Stimulated activated CD8-positive, alpha-beta memory T cell treated with anti-CD3 and anti-CD28 coated beads, Interleukin-15, amount 100 ng/mL, for 48 hours (primary cell): Measurements from ENCODE around the gene FAM120A.

Experiments used
- DNase-seq, 2 donors: peaks; one replicate each; pipeline ENCODE4 v3.0.0-alpha.2; 2020; ENCODE audit warnings: low read depth in 2 of 2

Gene FAM120A

DNA sequence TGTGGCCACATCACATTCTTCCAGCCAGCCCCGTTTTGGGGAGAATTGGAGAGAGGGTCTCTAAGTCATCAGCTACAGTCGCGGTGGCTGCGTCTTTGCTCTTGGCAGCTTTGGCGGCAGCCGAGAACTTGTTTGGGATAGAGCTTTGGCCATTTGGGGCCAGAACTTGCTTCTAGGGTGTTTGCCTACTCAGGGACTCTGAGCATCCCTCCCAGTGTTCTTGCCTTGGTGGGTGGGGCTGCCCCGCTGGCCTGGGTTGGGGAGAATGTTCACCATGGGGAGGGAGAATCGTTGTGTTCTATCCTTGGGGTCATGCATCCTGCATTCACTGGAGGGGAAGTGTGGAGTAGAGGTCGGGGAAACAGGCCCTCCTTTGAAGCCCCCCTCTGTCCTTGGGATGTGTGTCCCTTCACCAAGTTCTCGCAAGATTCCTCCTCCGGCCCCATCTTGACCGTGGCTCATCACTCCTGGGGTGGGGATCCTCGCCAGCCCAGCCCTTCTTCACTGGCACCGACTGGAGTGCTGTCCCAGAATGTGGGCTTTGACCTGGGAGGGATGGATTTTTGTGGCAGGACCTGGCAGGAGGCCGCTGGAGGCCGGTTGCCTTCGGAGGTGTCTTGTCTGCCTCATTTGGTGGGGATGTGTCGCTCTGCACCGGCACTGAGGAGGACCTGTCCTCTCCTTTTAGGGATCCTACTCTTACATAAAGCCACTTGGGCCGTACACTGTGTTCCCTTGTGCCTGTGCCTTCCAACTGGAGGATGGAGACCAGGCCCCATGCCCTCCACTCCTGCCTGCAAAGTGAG lies 128.4 kb downstream of the FAM120A start:
- no peak for DNase-seq

DNA sequence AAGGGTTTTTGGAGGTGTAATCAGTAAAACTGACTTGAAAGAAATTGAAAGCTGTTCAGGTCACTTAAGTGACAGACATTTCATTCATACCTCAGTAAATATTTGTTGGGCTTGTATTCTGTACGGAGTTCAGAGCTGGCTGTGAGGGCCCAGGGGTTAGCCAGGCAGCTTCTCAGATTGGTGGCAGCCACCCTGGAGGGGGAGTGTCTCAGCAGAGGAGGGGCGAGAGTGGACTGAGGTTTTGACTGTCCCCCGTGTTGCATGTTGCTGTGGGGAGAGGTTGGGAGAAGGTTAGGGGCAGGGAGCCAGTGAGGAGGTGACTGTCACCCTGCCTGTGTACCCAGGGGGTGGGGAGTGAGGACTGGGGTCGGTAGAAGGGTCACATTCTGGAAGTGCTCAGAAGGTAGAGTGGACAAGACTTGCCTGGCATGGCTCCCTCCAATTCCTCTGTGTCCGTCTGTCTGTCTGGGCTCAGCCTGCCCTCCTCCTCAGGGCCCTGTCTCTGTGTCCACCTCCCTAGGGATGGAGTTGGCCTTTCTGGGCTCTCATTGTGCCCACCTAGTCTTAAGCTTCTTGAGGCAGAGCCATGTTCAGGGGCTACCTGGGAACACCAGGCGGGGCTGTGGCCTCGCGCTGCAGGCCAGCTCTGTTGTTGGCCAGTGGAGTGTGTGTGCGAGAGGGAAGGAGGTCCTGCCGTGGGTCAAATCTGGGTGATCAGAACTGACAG lies 129.3 kb downstream of the FAM120A start:
- no peak for DNase-seq

DNA sequence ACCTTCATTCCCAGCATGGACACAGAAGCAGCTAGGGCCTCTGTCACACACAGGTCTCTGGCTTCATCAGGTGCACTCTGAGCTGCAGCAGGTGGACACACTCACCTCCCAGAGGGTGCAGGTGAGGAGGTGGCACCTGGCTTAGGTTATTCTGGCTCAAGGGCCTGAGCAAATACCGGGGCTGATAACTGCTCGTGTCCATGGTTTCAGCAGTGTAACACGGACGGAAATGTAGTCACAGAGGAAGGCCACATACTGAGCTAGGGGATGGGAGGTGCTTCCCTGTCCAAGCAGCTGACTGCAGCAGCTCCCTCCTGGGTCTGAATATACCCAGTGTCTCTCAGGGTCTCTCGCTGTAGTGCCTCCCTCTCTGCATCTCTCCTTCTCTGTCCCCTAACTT lies 130.6 kb downstream of the FAM120A start:
- DNase-seq, result no peak

DNA sequence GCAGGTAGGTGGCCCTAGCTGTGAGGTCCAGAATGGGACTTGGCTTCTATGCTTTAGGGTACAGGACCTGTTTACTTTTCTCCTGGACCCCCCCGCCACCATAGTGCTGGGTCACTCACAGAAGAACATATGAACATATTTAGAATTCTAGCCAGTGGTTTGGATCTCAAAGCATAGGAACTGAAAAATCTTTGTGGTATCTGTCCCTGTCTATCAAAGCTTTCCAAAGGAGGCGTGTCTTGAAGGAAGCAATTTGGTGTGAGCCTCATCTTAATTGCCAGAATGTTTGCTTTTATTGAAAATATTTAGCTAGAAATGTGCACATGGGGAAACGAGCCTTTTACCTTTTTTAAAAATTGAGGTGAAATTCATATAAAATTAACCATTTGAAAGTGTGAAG lies 131.1 kb downstream of the FAM120A start:
- DNase-seq, result no peak

DNA sequence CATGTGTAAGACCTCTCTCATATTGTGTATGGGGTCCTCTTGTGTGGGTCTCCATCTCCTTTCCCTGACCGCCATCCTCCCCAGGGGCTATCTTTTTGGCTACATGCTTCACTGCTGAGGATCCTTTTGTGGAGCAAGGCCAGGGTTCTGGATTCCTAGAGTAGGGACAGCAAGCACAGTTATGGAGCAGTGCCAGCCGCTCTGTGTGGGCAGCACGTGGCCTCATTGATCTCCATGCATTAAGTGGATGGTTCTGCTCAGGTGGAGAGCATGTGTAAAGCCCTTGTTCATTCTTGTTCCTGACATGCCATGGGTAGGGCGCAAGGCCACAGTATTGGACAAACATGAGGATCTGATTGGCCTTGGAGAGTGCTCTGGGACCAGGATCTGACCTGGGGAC lies 133.8 kb downstream of the FAM120A start:
- DNase-seq, result no peak

DNA sequence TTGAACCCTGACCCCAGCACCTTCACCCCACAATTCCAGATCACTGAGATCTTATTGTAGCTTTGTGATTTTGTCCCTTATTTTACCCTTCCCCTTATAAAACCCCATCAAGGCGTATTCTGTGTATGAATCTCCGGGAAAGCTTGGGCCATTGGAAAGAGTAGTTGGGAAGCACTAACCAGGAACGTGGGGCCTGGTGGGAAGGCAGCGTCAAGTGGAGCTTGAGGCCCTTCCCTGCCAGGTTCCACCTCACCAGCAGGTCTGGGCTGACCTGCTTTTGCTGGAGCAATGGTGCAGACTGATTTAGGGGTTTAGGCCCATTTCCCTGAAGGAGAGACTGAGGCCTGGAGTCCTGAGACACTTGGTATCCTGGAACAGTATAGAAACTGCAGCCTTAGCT lies 134.2 kb downstream of the FAM120A start:
- no peak for DNase-seq

DNA sequence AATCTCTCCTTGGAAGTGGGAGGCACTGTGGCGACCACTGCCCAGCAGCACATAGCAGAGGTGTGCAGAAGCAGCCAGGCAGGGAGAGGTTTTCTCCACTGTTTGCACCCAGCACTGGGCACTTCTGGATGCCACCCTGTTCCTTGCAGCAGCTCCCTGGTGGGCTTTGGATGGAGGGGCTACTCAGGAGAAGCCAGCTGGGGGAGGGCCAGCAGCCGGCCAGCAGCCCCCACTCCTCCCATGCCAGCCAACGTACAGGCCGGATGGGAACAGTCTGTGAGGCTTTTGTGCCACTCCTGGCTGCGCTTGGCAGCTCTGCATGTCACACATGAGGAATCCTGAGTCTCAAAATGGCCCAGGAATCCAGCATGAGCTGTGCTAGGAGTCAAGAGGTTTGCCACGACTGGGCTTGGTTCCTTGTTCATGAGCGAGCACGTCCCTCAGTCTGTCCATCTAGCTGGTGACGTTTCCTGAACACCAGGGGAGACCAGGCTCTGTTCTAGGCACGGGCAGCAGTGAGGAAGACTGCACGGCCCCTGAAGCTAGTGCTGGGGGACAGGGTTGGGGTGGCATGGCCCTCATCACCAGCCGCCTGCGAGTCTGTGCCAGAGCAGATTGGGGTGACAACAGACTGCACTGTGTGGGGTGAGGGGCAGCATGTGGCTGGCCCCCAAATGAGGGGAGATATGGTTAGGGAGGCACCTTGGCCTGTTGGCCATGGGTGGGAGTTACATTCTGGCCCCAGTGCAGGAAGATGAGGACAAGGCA lies 135.0 kb downstream of the FAM120A start:
- DNase-seq, result no peak

DNA sequence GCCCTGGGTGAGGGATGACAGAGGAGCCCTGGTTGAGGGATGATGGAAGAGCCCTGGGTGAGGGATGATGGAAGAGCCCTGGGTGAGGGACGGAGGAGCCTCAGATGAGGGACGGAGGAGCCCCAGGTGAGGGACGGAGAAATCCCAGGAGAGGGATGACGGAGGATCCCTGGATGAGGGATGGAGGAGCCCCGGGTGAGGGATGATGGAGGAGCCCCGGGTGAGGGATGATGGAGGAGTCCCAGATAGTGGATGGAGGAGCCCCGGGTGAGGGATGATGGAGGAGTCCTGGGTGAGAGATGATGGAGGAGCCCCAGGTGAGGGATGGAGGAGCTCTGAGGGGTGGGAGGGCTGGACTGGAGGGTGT lies 135.8 kb downstream of the FAM120A start:
- no peak for DNase-seq

DNA sequence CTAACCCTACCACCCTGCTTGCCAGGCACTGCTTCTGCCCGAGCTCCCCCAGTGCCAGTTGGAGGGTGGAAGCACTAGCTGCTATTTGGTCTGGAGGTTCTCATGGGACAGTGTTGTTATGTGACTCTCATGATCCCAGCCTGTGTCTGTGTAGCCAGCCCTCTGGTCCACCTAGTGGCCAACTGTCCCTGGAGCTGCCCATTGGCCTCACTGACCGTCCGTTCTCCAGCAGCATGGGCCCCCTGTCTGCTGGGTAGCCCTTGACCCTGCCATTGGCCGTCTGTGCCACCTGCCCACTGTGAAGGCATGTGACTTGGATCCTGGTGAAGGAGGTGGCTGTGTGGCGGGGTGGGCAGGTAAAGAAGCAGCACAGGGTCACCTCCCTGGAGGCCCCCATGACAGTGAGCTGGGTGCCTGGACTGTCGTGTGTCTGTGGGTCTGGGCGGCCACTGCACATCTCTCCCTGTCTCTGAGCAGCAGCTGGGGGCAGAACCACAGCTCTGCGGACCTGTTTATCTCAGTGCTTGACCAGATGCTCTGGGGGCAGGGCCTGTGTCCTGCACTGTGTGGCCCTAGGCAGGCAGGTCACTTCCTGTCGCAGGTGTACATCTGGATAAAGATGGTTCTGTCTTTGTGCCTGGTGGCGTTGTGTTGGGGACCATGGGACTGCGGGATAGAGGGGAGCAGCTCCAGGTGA lies 136.3 kb downstream of the FAM120A start:
- DNase-seq, result no peak

DNA sequence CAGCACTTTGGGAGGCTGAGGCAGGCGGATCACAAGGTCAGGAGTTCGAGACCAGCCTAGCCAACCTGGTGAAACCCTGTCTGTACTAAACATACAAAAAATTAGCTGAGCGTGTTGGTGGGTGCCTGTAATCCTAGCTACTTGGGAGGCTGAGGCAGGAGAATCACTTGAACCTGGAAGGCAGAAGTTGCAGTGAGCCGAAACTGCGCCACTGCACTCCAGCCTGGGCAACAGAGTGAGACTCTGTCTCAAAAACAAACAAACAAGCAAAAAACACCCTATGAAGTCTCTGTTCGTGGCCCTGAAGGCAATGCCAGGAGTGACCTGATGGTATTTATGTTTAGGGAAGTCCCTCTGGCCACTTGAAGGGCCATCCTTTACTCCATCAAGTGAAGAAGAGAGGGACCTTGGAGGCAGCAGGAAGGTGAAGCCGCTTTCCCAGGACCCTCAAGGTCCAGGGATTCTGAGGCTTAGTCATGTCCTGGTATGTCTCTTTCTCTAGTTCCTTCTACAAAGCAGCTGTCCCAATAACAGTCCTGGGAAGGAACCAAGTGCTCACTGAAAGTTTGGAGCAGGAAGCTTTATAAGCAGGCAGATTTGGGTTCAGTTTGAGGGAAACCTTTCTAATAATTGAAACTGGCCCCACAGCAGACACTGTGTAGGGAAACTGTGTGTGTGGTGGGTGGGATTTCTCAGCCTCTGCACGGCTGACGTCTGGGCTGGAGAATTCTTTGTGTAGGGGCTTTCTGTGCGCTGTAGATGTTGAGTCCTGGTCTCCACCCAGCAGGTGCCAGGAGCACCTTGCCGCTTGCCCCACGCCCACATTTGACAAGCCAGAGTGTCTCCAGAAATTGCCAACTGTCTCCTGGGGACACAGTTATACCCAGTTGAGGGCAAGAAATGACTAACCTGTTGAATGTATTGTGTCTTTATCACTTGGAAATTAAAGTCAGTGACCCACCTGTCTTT lies 137.4 kb downstream of the FAM120A start:
- no peak for DNase-seq

DNA sequence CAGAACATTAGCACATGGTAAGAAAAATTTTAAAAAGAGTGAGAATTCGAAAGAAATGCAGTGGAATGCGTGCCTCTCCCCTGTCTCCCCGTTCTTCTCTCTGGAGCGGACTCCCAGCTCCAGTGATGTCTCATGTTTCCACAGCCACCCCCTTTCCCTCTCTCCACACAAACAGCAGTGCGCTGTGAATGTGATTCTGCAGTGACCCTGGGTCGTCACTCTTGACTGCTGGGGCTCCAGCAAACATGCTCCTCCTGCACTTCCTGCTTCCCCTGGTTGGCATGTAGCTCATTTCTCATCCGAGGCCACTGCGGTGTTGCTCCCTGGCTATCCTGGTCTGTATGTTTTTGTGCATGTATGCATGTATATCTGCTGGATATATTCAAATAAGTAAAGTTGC lies 138.2 kb downstream of the FAM120A start:
- no peak for DNase-seq

DNA sequence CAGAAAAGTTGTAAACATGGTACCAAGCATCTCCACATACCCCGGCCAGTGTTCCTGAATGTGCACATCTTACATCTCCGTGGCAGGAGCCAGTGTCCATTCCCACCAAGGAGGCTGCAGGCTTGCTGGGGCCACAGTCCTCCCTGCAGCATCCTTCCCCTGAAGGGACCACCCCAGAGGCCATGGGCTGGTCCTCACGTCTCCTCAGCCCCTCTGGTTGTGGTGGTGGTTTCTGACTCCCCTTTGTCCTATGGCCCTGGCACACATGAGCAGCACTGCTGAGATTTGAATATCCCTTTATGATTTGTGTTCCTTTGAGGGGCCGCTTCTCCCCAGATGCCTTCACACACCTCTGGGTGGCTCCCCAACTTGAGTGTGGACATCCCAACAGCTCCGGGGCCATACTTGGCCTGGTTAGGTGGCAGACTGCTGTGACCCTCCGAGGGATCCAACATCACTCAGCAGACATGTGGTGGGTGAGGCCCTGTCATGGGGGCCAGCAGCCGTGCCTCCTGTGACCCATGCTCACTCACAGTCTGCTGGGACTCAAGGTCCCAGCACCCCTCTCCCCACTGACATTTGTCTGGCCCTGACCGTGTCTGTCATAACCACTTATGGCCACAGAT lies 139.2 kb downstream of the FAM120A start:
- no peak for DNase-seq

DNA sequence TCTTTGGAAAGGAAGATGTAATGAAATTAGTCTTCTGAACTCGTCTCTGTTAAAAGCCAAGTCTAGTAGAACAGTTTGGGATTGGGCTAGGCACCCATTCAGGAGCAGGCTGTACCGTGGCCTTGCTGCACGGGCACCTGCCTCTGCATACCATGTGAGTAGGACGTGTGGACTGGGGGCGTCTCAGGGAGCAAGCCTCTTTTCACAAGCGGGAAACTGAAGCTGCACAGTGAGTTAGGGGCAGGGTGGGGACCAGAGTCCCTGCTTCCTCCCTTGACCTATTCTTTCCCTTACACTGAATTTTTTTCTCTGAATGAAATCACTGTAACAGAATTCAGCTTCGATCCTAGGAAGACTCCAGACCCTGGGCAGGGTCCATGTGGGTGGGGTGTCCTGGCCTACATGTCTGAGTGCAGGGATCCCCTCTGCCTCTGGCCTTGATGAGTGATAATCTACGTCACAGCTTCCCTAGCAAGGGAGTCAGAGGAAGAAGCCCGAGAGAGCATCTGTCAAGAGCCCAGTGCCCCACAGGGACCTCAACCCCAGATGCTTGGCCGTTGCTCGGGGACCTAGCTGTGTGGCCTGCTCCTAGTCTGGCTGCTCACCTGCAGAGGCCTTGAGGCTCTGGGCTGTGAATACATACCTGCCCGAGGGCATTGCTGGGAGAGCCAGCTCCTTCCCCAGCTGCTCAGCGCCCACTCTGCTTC lies 140.0 kb downstream of the FAM120A start:
- DNase-seq, result no peak

DNA sequence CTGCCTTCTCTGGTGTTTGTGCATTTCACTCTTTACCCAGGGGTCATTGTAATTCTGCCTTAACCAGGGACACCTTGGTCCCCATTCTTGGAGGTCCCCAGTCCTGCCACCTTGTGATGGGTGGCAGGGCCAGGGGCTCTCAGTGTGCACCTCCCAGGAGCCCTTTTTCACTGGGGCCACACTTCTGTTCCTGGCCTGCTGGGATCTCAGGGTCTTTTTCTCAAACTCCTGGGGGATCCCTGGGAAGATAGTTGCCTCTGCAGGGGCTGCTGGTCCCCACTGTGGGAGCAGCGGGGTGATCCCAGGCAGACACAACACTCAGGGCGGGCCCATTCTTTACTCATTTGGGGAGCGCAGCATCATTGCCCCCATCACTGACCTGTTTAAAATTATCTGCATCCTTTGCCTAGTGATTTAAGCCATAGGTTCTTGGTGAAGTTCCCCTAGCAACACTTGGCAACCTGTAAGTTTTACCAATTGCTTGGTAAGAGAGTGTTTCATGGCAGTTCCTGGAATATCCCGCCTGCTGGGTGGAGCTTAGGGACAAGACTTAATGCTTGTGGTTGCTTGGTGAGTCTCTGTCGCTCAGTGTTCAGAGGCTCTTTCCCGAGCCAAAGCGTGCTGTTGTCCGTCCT lies 140.6 kb downstream of the FAM120A start:
- DNase-seq, result no peak

DNA sequence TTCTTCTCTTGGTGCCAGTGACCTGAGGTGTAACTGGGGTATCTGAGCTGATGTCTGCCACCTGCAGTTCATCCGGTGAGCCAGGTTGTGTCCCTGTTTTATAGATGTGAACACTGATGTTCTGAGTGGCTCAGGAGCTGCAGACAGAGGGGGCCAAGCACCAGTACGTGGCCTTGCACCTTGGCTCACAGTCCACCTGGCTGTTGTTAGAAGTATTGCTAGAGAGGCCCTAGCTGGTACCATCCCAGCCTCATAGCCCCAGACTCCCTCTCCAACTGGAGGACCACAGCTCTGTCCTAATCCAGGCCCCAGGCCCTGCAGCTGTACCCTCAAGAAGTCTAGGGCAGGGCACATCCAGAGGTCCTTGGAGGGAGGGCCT lies 141.1 kb downstream of the FAM120A start:
- DNase-seq, result no peak

DNA sequence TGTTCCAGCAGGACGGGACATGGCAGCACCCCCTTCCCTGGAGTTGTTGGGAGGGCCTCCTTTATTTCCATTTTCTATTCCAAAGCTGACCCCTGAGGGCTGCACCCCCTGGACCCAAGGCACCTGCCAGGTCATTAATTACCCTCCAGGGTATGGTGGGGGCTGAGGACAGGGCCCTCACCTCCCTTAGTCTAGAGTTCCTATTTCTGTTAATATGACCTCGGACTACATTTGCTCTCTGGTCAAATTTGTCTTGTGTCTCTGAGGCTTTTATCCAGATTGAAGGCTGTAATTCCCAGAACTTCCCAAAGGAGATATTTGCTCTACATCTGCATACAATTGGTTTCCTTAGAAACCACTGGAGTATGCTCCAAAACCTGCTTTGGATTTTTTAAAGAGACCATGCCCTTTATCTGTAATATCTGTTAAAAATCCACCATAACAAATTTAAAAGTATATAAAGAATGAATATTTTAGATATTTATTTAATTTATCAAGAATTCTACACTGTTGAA lies 141.7 kb downstream of the FAM120A start:
- no peak for DNase-seq

DNA sequence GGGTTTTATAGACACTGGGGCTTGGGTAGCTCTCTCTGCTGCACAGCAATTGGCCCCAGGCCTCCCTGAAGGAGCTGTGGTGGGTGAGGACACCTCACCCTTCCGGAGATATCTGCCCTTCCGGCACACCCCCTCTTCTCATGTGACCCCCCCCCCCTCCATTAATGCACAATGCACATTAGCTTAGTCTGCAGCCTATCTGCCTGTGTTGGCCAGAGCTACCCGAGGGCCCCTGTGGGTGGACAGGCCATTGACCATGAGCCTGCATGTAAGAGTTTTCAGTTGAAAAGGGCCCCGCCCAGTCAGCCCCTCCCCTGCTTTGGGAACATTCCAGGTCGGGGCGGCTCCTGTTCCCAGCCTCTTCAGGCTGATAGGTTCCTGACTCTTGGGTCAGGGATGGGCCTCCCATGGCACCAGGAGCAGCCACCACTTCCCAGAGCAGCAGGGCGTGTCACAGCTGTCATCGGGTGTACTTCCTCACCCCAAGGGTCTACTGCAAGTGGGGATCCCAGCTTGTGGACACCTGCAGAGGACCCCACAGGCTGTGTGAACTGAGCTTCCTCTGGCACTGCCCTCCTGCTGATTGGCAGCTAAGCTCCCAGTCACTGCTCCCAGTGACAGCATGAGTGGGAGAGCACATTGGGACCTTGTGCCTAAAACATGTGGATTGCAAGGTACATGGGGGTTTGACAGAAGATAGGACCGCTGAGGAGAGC lies 142.7 kb downstream of the FAM120A start:
- DNase-seq, result no peak

DNA sequence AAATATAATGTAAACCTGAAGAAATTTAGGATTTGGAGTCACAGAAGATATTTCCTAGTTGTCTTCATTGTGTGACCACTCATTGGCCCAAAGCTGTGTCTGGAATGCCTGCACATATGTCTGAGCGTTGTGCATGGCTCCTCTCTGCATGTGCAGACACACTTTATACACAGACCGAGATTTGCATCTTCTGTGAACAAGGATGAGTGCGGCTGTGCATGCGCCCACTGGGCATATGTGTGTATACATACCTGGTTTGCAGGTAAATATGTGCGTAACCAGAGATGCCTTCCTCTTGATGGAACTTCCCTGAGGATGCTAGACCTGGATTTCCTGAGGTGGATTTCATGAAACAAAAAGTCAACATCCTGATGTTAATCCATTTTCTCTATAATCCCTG lies 144.0 kb downstream of the FAM120A start:
- DNase-seq, result no peak
